HFFc6 (cell line): ENCODE results near the gene PIGH. TPM values are rescaled to one million over a fixed set of nuclear protein-coding genes. Genes with fewer than 3 reads are reported as not detected.

Source experiments
- DNase-seq: peaks from one replicate; pipeline ENCODE4 v3.0.0-alpha.2; 2018
- H3K27ac Mint-ChIP-seq: 2 replicates; pipeline ENCODE4 v1.8.0; 2020; ENCODE audit warnings: mild to moderate bottlenecking, mixed read lengths
- H3K27me3 Mint-ChIP-seq: 2 replicates; pipeline ENCODE4 v1.8.0; 2021; ENCODE audit warnings: mild to moderate bottlenecking, moderate library complexity, mixed read lengths; ENCODE audit not compliant: insufficient read depth
- H3K36me3 Mint-ChIP-seq: 2 replicates; pipeline ENCODE4 v1.8.0; 2021; ENCODE audit warnings: low read depth, mixed read lengths
- H3K4me1 Mint-ChIP-seq: 2 replicates; pipeline ENCODE4 v1.8.0; 2020; ENCODE audit warnings: low read depth, mixed read lengths
- H3K4me3 Mint-ChIP-seq: 2 replicates; pipeline ENCODE4 v1.8.0; 2020; ENCODE audit warnings: mild to moderate bottlenecking, moderate library complexity, mixed read lengths
- H3K9me3 Mint-ChIP-seq: 2 replicates; pipeline ENCODE4 v1.8.0; 2020; ENCODE audit warnings: mild to moderate bottlenecking, mixed read lengths
- CTCF ChIP-seq: fragments of 200-600 bp; sonication (generic); IDR thresholded peaks from 2 replicates; pipeline ENCODE4 v1.5.0; 2021; ENCODE audit warnings: antibody characterized with exemption, mild to moderate bottlenecking
- long read RNA-seq: library from polyadenylated mRNA; unstranded; transcript quantifications from one replicate; pipeline ENCODE4 v2.0.0, GENCODE V29; 2019
- total RNA-seq, 6 experiments: library from RNA; stranded (reverse); fragmentation: NEBNext Ultra II Directional; extraction: Animal tissue kit (Norgen Biotek cat#: 25700); gene quantifications; 2 replicates in 1 of 6; 3 replicates in 5 of 6; pipeline ENCODE4 v1.2.3, GENCODE V29; 2021

The PIGH gene
- 1 to 10 TPM; 6.3 to 9.3 (median 7.8) TPM for total RNA-seq
- long read RNA-seq, transcript PIGH-201 (4 exons, 1,420 nt): major isoform, 9 of 11 reads
- long read RNA-seq, partial matches to known transcripts: 0 of 11 reads
- long read RNA-seq, other reads (novel, unspliced or antisense): 2 of 11 reads

GRCh38 chr14:67599698-67600561 is at the start of gene PIGH:
PIGH (minus strand) TSS chr14:67600268; CDS start chr14:67600203, 65 bp downstream.
- peak within 1 kb of the TSS; percentile 93 for H3K27ac Mint-ChIP-seq
- DNase-seq: peak; percentile 77
- 0 out of 2 replicates have a peak, but pooled peaks cover 3% of the 10 kb centered on the region for H3K36me3 Mint-ChIP-seq
- H3K9me3 Mint-ChIP-seq: no peaks in the 10 kb centered on the region
- TF ChIP-seq CTCF: peak; percentile 80
- peak within 1 kb of the TSS; percentile 93 for H3K4me3 Mint-ChIP-seq
- peaks cover 4% of the 10 kb centered on the region for H3K27me3 Mint-ChIP-seq
- H3K4me1 Mint-ChIP-seq: peaks cover 13% of the 10 kb centered on the region

- TF ChIP-seq CTCF: no peak
- no peaks in the 10 kb centered on the region for H3K9me3 Mint-ChIP-seq
- no peak for DNase-seq
- no peak overlapping the region for H3K4me3 Mint-ChIP-seq
- no peaks in the 10 kb centered on the region for H3K27me3 Mint-ChIP-seq
- H3K27ac Mint-ChIP-seq: no peak overlapping the region
- H3K36me3 Mint-ChIP-seq: peaks cover 29% of the 10 kb centered on the region
- H3K4me1 Mint-ChIP-seq: peaks cover 14% of the 10 kb centered on the region
Observed at GRCh38 chr14:67646131-67646530, 46.1 kb upstream of the PIGH start.

- no peak overlapping the region for H3K27ac Mint-ChIP-seq
- no peaks in the 10 kb centered on the region for H3K9me3 Mint-ChIP-seq
- H3K36me3 Mint-ChIP-seq: peaks cover 23% of the 10 kb centered on the region
- no peak for DNase-seq
- TF ChIP-seq CTCF: no peak
- H3K4me1 Mint-ChIP-seq: peaks cover 6% of the 10 kb centered on the region
- no peak overlapping the region for H3K4me3 Mint-ChIP-seq
- no peaks in the 10 kb centered on the region for H3K27me3 Mint-ChIP-seq
Observed at GRCh38 chr14:67645414-67645813, 45.3 kb upstream of the PIGH start.

- DNase-seq: no peak
- H3K4me1 Mint-ChIP-seq: no peaks in the 10 kb centered on the region
- H3K36me3 Mint-ChIP-seq: peaks cover 16% of the 10 kb centered on the region
- no peaks in the 10 kb centered on the region for H3K9me3 Mint-ChIP-seq
- no peaks in the 10 kb centered on the region for H3K27me3 Mint-ChIP-seq
- no peak for TF ChIP-seq CTCF
- H3K4me3 Mint-ChIP-seq: no peak overlapping the region
- H3K27ac Mint-ChIP-seq: no peak overlapping the region
Observed at GRCh38 chr14:67644428-67644827, 44.4 kb upstream of the PIGH start.

- Mint-ChIP-seq H3K27me3 (peaks cover 2% of the 10 kb centered on the region; the same call in 1 of the 2 replicates), H3K27ac (no peak overlapping the region)
- no peak for TF ChIP-seq CTCF
Observed at GRCh38 chr14:67643713-67644112, 43.6 kb upstream of the PIGH start.

More at GRCh38 chr14:67643713-67644112, 43.6 kb upstream of the PIGH start:
- no peak for DNase-seq
- Mint-ChIP-seq H3K9me3 (no peaks in the 10 kb centered on the region), H3K4me1 (no peaks in the 10 kb centered on the region), H3K36me3 (peaks cover 16% of the 10 kb centered on the region), H3K4me3 (no peak overlapping the region)
